ENCODE measurements around the gene MED12L.

- TF ChIP-seq CTCF (IDR thresholded peaks at IDR 0.05; ENCODE audit: poor library complexity) = no peak
- TF ChIP-seq EZH2 (IDR thresholded peaks at IDR 0.05; ENCODE audit: borderline replicate concordance) = no peak
- TF ChIP-seq EZH2phosphoT487 (IDR thresholded peaks at IDR 0.05; ENCODE audit: low read depth, severe bottlenecking, unreplicated experiment) = no peak
Measured at GRCh38 chr3:151412989-151413388, 327.5 kb downstream of the MED12L start.
